IPS-18c (cell line): Measurements from ENCODE around the gene SPATA20.

Experiments used
- H3K4me3 ChIP-seq: 2 replicates; pipeline ENCODE4 v1.7.0; 2013; ENCODE audit warnings: low read depth, mild to moderate bottlenecking, low read length, moderate library complexity; ENCODE audit not compliant: insufficient read depth
- H3K9me3 ChIP-seq: one replicate; pipeline ENCODE4 v1.6.1; 2013; ENCODE audit warnings: mild to moderate bottlenecking, low read length, moderate library complexity; ENCODE audit not compliant: control insufficient read depth, insufficient read depth

The SPATA20 gene

GRCh38 chr17:50534979-50535326, 12.0 kb upstream of the SPATA20 start:
- H3K4me3 ChIP-seq = no peak overlapping the region
- no peaks in the 10 kb centered on the region for H3K9me3 ChIP-seq

- H3K9me3 ChIP-seq = no peaks in the 10 kb centered on the region
- no peak overlapping the region for H3K4me3 ChIP-seq
Observed at GRCh38 chr17:50535407-50535806, 11.6 kb upstream of the SPATA20 start.

DNA sequence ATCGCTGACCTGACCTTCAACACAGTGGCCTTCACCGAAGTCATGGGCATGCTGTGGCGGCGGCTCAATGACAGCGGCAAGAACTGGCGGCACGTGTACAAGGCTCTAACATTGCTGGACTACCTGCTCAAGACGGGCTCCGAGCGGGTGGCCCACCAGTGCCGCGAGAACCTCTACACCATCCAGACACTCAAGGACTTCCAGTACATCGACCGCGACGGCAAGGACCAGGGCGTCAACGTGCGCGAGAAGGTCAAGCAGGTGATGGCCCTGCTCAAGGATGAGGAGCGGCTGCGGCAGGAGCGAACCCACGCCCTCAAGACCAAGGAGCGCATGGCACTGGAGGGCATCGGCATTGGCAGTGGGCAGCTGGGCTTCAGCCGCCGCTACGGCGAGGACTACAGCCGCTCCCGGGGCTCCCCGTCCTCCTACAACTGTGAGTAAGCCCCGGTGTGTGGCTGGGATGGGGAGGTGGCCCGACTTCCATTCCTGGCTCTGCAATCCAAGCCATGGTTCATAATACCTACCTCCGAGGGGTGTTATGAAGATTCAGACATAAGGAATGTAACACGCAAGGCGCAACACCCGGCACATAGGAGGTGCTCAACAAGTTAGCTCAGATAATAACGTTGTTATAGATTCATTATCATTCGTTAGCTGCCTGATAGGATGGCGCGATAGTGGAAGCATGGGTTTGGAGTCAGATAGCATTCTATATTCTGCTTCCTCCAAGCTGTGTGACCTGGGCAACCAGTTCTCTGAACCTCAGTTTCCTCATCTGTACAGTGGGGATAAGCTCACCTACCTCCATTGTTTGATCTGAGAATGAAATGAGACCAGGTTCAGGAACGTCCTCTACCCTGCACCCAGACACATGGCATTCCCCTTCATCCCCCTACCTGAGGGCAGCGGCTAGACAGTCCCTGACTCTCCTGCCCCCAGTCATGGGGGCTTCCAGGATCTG, 10.0 kb upstream of the SPATA20 start:
- H3K4me3 ChIP-seq = no peak overlapping the region
- H3K9me3 ChIP-seq = no peaks in the 10 kb centered on the region

DNA sequence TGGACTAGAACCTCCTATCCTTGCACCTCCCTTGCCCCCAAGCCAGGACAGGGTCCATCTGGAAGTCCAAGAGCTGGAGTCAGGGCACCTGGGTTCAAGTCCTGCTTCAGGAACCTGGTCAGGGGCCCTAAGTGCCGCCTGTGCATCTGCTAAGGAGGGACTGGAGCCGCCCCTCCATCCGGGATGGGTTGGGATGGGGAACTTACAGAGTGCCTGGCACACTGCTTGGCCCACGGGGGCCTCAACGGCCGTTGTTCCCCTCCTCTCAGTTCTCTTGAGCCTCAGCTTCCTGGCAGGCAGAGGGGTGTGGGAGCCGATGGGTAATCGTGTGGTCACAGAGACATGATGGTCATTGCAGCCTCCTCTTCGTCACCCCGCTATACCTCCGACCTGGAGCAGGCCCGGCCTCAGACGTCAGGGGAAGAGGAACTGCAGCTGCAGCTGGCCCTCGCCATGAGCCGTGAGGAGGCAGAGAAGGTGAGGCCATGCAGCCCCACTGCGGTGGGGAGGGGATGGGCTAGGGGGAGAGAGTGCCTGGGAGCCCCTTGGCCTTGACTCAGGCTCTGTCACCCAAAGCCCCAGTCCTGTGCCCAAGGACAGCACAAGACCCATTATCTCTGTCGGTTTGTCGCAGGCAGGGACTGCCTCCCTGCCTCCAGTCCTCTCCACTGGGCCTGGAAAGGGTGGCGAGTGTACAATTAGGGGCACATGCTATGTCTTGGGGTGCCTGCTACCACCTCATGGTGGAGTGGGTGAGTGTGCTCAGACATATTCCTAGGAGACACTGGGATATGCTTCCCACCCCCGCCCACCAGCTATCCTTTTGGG, 9.0 kb upstream of the SPATA20 start:
- no peak overlapping the region for H3K4me3 ChIP-seq

GRCh38 chr17:50538549-50539410, 8.2 kb upstream of the SPATA20 start:
- no peaks in the 10 kb centered on the region for H3K9me3 ChIP-seq
- no peak overlapping the region for H3K4me3 ChIP-seq

More for the DNA sequence above, 9.0 kb upstream of the SPATA20 start:
- H3K9me3 ChIP-seq = no peaks in the 10 kb centered on the region

DNA sequence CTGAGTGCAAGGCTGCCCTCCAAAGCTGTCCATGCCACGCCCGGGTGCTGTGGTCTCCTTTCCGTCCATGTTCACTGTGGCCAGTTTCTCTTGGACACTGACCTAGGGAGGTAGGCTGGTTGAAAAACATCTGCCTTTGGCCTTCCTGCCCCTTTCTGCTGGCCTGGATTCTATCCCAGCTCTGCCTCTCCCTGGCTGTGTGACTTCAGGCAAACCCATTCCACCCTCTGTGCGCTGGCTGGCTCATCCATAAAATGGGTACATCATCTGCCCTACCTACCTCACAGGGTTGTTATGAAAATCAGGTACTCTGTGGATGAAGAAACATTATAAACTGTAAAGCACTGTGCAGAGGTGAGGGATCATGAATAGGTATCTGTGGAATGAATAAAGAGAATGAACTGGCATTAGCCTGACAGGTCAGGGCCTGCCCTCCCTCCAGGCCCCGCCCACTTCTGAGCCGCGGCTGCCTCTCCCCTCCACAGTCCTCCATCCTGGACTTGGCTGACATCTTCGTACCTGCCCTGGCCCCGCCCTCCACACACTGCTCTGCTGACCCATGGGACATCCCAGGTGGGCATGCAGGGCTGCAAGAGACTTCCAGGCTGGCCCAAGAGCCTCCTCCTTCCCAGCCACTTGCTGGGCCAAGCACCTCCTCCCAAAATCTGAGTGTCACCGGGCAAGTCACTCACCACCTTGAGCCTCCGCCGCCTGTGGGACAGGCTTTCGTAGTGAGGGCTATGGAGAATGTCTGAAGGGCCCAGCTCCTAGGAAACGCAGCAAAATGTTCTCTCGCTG, 7.0 kb upstream of the SPATA20 start:
- no peak overlapping the region for H3K4me3 ChIP-seq
- H3K9me3 ChIP-seq = no peaks in the 10 kb centered on the region

- no peaks in the 10 kb centered on the region for H3K9me3 ChIP-seq
- no peak overlapping the region for H3K4me3 ChIP-seq
Observed at GRCh38 chr17:50540560-50541401, 6.2 kb upstream of the SPATA20 start.

- Histone ChIP-seq H3K9me3 (no peaks in the 10 kb centered on the region), H3K4me3 (peak overlapping the region; percentile 73)
Observed at GRCh38 chr17:50541402-50541715, 5.6 kb upstream of the SPATA20 start.

GRCh38 chr17:50541716-50542688, 5.0 kb upstream of the SPATA20 start:
- H3K9me3 ChIP-seq = no peaks in the 10 kb centered on the region

GRCh38 chr17:50542795-50543774, 3.9 kb upstream of the SPATA20 start:
- Histone ChIP-seq H3K4me3 (peak overlapping the region; percentile 73; the same call in 1 of the 2 replicates), H3K9me3 (no peaks in the 10 kb centered on the region)

More at GRCh38 chr17:50541716-50542688, 5.0 kb upstream of the SPATA20 start:
- peak overlapping the region; percentile 73 for H3K4me3 ChIP-seq

GRCh38 chr17:50544516-50544915, 2.5 kb upstream of the SPATA20 start:
- no peaks in the 10 kb centered on the region for H3K9me3 ChIP-seq
- H3K4me3 ChIP-seq = no peak overlapping the region

DNA sequence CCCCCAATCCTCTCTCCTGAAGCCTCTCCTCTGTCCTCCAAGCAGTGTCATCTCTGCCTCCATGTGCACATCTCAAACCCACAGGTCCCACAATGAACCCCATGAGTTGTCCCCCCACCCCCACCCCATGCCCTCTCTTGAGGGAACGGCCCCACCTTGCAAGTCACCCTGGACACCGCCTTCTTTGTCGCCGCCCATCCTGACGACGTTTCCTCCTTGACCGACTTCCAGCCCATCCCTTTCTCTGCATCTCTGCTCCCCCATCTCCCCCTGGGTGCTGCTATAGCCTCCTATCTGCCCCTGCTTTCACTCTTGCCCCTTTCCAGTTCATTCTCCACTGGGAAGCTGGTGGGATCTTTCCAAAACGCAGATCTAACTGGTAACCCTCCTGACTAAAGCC, 1.7 kb upstream of the SPATA20 start:
- Histone ChIP-seq H3K4me3 (no peak overlapping the region), H3K9me3 (no peaks in the 10 kb centered on the region)

DNA sequence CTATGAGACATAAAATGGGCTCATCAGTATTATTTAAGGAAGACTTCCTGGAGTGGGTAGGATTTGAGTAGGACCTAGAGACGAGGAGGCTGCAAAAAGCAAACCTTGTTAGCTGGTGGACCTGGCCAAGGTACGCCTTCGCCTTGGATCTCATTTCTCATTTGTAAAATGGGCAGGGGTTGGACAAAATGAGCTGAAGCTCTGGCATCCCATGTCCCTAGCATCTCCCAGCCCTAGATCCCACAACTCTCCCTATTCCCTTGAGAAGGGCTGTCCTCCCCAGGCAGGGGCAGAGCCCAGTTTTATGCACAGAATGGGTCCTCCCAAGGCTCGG, 306 bp upstream of the SPATA20 start:
- no peaks in the 10 kb centered on the region for H3K9me3 ChIP-seq
- no peak overlapping the region; the same call in 1 of the 2 replicates for H3K4me3 ChIP-seq

DNA sequence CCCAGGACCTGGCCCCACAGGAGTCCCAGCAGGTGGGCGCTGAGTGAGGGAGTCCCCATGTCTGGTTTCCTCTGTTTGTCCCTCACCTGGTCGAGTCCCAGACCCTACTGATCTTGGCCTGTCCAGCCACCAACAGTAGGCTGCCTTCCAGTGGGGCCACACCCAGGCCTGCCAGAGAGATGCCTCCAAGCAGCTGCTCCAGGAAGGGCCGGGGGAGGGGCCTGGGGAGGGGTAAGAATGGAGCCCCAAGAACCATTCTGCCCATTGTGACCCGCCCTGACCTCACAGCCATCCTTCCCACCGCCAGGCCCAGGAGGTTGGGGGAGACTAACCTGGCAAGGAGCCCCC, 736 bp downstream of the SPATA20 start:
- Histone ChIP-seq H3K9me3 (no peaks in the 10 kb centered on the region), H3K4me3 (peak overlapping the region; percentile 75)
